K562 (cell line): ENCODE data around the gene CHRM4. TPM values are rescaled to one million over a fixed set of nuclear protein-coding genes. Genes with fewer than 3 reads are reported as not detected.

Experiments used
- ATAC-seq: fragments of 200-7000 bp; cut with Tn5 transposase; 3 replicates; pipeline ENCODE4 v1.9.1; 2020; ENCODE audit warnings: moderate library complexity
- BruUV-seq: library from RNA; stranded (reverse); fragments of 400-500 nt; replicated peaks from 2 replicates; lab custom pipeline; 2021; lab: Mats Ljungman, UMichigan
- CTCF ChIA-PET: fragments of 300-600 bp; formaldehyde crosslinking; extraction: SDS; loops from one replicate; lab custom pipeline; 2021; ENCODE audit warnings: low intra/inter-chr PET ratio; lab: Yijun Ruan, JAX
- POLR2A ChIA-PET: fragments of 300-600, 350-650 bp; sonication (Branson Sonifier 250); formaldehyde crosslinking; extraction: SDS; loops from one replicate; lab custom pipeline; 2021; ENCODE audit warnings: antibody characterized with exemption, inconsistent platforms; lab: Yijun Ruan, JAX
- DNase-seq, 4 experiments: peaks; one replicate each; pipeline versions ENCODE4 v3.0.0 to v3.0.0-alpha.2; 2011 to 2018; ENCODE audit warnings: low spot score in 3 of 4, mixed read lengths in 3 of 4; ENCODE audit errors: extremely low read depth in 1 of 4
- FAIRE-seq: peaks from 2 replicates; lab custom pipeline; 2011; peaks lifted over from hg19 to GRCh38; lab: Jason Lieb, UNC
- H2AFZ ChIP-seq: 2 replicates; pipeline ENCODE4 v1.6.0; 2011; ENCODE audit warnings: low read depth, low read length, control low read depth, inconsistent platforms
- H3K27ac ChIP-seq: fragments of 200-600 bp; 3 replicates; pipeline ENCODE4 v1.8.0; 2011; ENCODE audit warnings: low read depth, mild to moderate bottlenecking, control low read depth, inconsistent platforms, low read length, moderate library complexity, mixed read lengths; ENCODE audit errors: extremely low read depth
- H3K27me3 ChIP-seq, 2 experiments: fragments of 300-600 bp in 1 of 2; 2 replicates in 1 of 2; 3 replicates in 1 of 2; pipeline versions ENCODE4 v1.6.0 to v1.8.0; 2011; ENCODE audit warnings: inconsistent platforms in 2 of 2, low read length in 2 of 2, mild to moderate bottlenecking in 1 of 2, mixed read lengths in 1 of 2, moderate library complexity in 1 of 2; ENCODE audit not compliant: control insufficient read depth in 2 of 2, insufficient read depth in 2 of 2
- H3K36me3 ChIP-seq: fragments of 300-600 bp; 3 replicates; pipeline ENCODE4 v1.8.0; 2011; ENCODE audit warnings: mild to moderate bottlenecking, low read length, inconsistent platforms; ENCODE audit not compliant: control insufficient read depth, insufficient read depth
- H3K4me1 ChIP-seq, 2 experiments: fragments of 200-600 bp in 1 of 2; replicated peaks in 1 of 2; 2 replicates in 1 of 2; 3 replicates in 1 of 2; pipeline versions ENCODE4 v1.5.1 to v1.8.0; 2011; ENCODE audit warnings: inconsistent platforms in 2 of 2, low read length in 2 of 2, mild to moderate bottlenecking in 1 of 2, mixed read lengths in 1 of 2, moderate library complexity in 1 of 2; ENCODE audit not compliant: control insufficient read depth in 2 of 2, insufficient read depth in 2 of 2
- H3K4me2 ChIP-seq: 2 replicates; pipeline ENCODE4 v1.6.1; 2011; ENCODE audit warnings: low read length, control low read depth, inconsistent platforms, mixed read lengths; ENCODE audit not compliant: insufficient read depth
- H3K4me3 ChIP-seq: fragments of 200-600 bp; sonication (generic), shearing (Covaris generic); 2 replicates; pipeline ENCODE4 v1.5.1; 2016; ENCODE audit warnings: control low read depth, inconsistent platforms
- H3K79me2 ChIP-seq: fragments of 200-600 bp; 3 replicates; pipeline ENCODE4 v1.8.0; 2011; ENCODE audit warnings: low read length, inconsistent platforms; ENCODE audit not compliant: control insufficient read depth, insufficient read depth
- H3K9ac ChIP-seq, 2 experiments: 2 replicates each; pipeline versions ENCODE4 v1.6.0 to v1.6.1; 2011; ENCODE audit warnings: low read depth in 2 of 2, low read length in 2 of 2, control low read depth in 1 of 2, inconsistent platforms in 1 of 2, mild to moderate bottlenecking in 1 of 2, mixed read lengths in 1 of 2; ENCODE audit not compliant: insufficient read depth in 1 of 2
- H3K9me1 ChIP-seq: one replicate; pipeline ENCODE4 v1.6.0; 2011; ENCODE audit warnings: inconsistent platforms, mild to moderate bottlenecking, low read length, moderate library complexity; ENCODE audit not compliant: control insufficient read depth, insufficient read depth
- H3K9me3 ChIP-seq: replicated peaks from 2 replicates; pipeline ENCODE4 v1.5.1; 2011; ENCODE audit warnings: low read depth, low read length, inconsistent platforms; ENCODE audit not compliant: control insufficient read depth, insufficient read depth
- H4K20me1 ChIP-seq: replicated peaks from 2 replicates; pipeline ENCODE4 v1.6.1; 2011; ENCODE audit warnings: low read length, inconsistent platforms, mixed read lengths; ENCODE audit not compliant: control insufficient read depth, insufficient read depth
- BRD9 ChIP-seq: fragments of 450-650 bp; IDR thresholded peaks from 2 replicates; pipeline ENCODE4 v1.6.1; 2018; ENCODE audit warnings: low read depth; ENCODE audit not compliant: partially characterized antibody
- EGR1 ChIP-seq: fragments of 450-650 bp; conservative IDR thresholded peaks from 2 replicates; pipeline ENCODE4 v1.6.1; 2017; ENCODE audit warnings: mild to moderate bottlenecking
- NEUROD1 ChIP-seq: fragments of 150-350 bp; IDR thresholded peaks from 2 replicates; pipeline ENCODE4 v1.6.1; 2014; ENCODE audit warnings: borderline replicate concordance, low read length, low read depth; ENCODE audit not compliant: partially characterized antibody
- POLR2G ChIP-seq: fragments of 200-400 bp; formaldehyde crosslinking; IDR thresholded peaks from 2 replicates; pipeline ENCODE4 v1.6.1; 2017; ENCODE audit warnings: low read depth, mild to moderate bottlenecking, antibody characterized with exemption, low read length, moderate library complexity
- TCFL5 ChIP-seq: fragments of 250-450 bp; sonication (Bioruptor Pico); conservative IDR thresholded peaks from 2 replicates; pipeline ENCODE4 v1.6.1; 2021; ENCODE audit warnings: mild to moderate bottlenecking, moderate library complexity, matching md5 sums
- ZNF212 ChIP-seq: fragments of 450-650 bp; formaldehyde crosslinking; IDR thresholded peaks from 2 replicates; pipeline ENCODE4 v1.4.0; 2020; ENCODE audit warnings: mild to moderate bottlenecking
- ZNF561 ChIP-seq: fragments of 450-650 bp; formaldehyde crosslinking; conservative IDR thresholded peaks from 2 replicates; pipeline ENCODE4 v1.4.0; 2020; ENCODE audit warnings: mild to moderate bottlenecking, moderate library complexity
- WGBS: fragments of 100-300 bp; shearing (Covaris generic); methylation state at CpG from one replicate; pipeline ENCODE4 v1.1.6; 2016; ENCODE audit warnings: low coverage, mixed read lengths; ENCODE audit not compliant: insufficient coverage; ENCODE audit errors: missing lambda C conversion rate; 5-methylcytosine and 5-hydroxymethylcytosine counted together
- in situ Hi-C: fragments of 300-500 bp; cut with MboI; formaldehyde crosslinking; loops from 4 replicates; pipeline ENCODE4 v1.15.0; 2018; ENCODE audit warnings: inconsistent platforms, mixed read lengths
- intact Hi-C: fragments of 100-400 bp; cut with micrococcal nuclease; formaldehyde crosslinking; loops from 2 replicates; pipeline ENCODE4 v1.14.2; 2022
- polyA plus RNA-seq, 8 experiments: library from polyadenylated mRNA; depleted of rRNA in 4 of 8; stranded (reverse) in 5 of 8; unstranded in 3 of 8; fragments of >200 nt; fragmentation: Nextera tagmentation in 2 of 8; fragmentation: Illumina TruSeq in 1 of 8; extraction: Ambion mirVana in 2 of 8; extraction: Trizol in 1 of 8; gene quantifications; 2 replicates each; pipeline versions ENCODE4 v1.2.1 to v1.2.3, GENCODE V29; 2011 to 2014; ENCODE audit warnings: inconsistent platforms in 1 of 8, missing spikeins in 1 of 8
- total RNA-seq, 7 experiments: library from RNA; depleted of rRNA in 6 of 7; stranded (reverse); fragments of >200 nt in 6 of 7; fragmentation: Illumina TruSeq in 2 of 7; extraction: Trizol in 2 of 7; gene quantifications; 2 replicates each; pipeline versions ENCODE4 v1.2.1 to v1.2.3, GENCODE V29; 2011 to 2021; ENCODE audit warnings: low replicate concordance in 1 of 7
- TF ChIP-seq, protein P1 (sequence below): fragments of 250-450 bp; sonication (Bioruptor Pico); IDR thresholded peaks from 2 replicates; pipeline ENCODE4 v1.8.0; 2021; ENCODE audit warnings: mild to moderate bottlenecking, moderate library complexity
- TF ChIP-seq, protein P2 (sequence below): conservative IDR thresholded peaks from 2 replicates; pipeline ENCODE4 v1.6.1; 2011; ENCODE audit warnings: low read depth, mild to moderate bottlenecking, low read length; ENCODE audit not compliant: control insufficient read depth
- TF ChIP-seq, protein P3 (sequence below), 2 experiments: fragments of 450-650 bp; IDR thresholded peaks; 2 replicates each; pipeline ENCODE4 v1.6.1; 2016
- TF ChIP-seq, protein P4 (sequence below), 2 experiments: IDR thresholded peaks; 2 replicates each; pipeline ENCODE4 v1.6.1; 2011; ENCODE audit warnings: borderline replicate concordance in 1 of 2, control low read depth in 1 of 2, low read depth in 1 of 2, low read length in 1 of 2, mild to moderate bottlenecking in 1 of 2, mixed read lengths in 1 of 2, moderate library complexity in 1 of 2; ENCODE audit not compliant: insufficient read depth in 1 of 2, insufficient read length in 1 of 2, poor library complexity in 1 of 2, severe bottlenecking in 1 of 2; ENCODE audit errors: extremely low read depth in 1 of 2

CHRM4 gene
- total and polyA plus RNA-seq, 9 of the 15 experiments (the other 6 are each of a cell fraction or from before 2014, with no cell fraction given) = 0.22 to 1.3 (median 0.40) TPM; not detected in 2

DNA sequence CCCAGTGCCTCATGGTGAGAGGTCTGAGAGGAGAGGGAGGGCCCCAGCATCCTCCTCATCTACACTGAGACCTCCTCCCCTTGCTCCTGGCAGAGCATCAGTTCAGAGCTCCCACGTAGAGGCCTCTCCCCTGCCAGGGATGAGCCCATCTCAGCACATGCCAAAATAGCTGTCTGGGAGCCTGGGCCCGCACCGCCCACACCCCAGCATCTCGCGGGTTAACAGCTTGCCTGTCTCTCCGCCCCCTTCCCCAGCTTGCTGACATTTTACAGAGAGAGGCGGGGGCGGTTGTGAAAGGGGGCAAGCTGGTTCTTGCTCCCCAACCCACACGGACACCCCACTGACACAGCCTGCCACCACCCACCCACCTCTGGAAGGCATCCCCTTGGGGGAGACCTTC is 37.9 kb downstream of the CHRM4 start:
- in situ Hi-C loops (no loop called here), intact Hi-C loops (loop anchor here (2.0 kb wide), 1 partner anchor 27 kb away; the partner anchor contains the start of gene MDK)
- TF ChIP-seq EGR1 (peak; percentile 79), ZNF212 (CRISPR knock-in tag) (no peak), POLR2G (peak; percentile 40; the same call in 1 of the 2 replicates), BRD9 (no peak), NEUROD1 (no peak), ZNF561 (CRISPR knock-in tag) (no peak), TCFL5 (no peak)
- TF ChIP-seq, protein P1, sequence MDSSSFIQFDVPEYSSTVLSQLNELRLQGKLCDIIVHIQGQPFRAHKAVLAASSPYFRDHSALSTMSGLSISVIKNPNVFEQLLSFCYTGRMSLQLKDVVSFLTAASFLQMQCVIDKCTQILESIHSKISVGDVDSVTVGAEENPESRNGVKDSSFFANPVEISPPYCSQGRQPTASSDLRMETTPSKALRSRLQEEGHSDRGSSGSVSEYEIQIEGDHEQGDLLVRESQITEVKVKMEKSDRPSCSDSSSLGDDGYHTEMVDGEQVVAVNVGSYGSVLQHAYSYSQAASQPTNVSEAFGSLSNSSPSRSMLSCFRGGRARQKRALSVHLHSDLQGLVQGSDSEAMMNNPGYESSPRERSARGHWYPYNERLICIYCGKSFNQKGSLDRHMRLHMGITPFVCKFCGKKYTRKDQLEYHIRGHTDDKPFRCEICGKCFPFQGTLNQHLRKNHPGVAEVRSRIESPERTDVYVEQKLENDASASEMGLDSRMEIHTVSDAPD = no peak
- TF ChIP-seq, protein P2, sequence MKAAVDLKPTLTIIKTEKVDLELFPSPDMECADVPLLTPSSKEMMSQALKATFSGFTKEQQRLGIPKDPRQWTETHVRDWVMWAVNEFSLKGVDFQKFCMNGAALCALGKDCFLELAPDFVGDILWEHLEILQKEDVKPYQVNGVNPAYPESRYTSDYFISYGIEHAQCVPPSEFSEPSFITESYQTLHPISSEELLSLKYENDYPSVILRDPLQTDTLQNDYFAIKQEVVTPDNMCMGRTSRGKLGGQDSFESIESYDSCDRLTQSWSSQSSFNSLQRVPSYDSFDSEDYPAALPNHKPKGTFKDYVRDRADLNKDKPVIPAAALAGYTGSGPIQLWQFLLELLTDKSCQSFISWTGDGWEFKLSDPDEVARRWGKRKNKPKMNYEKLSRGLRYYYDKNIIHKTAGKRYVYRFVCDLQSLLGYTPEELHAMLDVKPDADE = no peak
- TF ChIP-seq, protein P3, sequence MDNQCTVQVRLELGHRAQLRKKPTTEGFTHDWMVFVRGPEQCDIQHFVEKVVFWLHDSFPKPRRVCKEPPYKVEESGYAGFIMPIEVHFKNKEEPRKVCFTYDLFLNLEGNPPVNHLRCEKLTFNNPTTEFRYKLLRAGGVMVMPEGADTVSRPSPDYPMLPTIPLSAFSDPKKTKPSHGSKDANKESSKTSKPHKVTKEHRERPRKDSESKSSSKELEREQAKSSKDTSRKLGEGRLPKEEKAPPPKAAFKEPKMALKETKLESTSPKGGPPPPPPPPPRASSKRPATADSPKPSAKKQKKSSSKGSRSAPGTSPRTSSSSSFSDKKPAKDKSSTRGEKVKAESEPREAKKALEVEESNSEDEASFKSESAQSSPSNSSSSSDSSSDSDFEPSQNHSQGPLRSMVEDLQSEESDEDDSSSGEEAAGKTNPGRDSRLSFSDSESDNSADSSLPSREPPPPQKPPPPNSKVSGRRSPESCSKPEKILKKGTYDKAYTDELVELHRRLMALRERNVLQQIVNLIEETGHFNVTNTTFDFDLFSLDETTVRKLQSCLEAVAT (IDR thresholded peaks at IDR 0.05) = no peak
- TF ChIP-seq, protein P4, sequence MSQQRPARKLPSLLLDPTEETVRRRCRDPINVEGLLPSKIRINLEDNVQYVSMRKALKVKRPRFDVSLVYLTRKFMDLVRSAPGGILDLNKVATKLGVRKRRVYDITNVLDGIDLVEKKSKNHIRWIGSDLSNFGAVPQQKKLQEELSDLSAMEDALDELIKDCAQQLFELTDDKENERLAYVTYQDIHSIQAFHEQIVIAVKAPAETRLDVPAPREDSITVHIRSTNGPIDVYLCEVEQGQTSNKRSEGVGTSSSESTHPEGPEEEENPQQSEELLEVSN (IDR thresholded peaks at IDR 0.05; ENCODE audit: borderline replicate concordance in 1 of 2, extremely low read depth in 1 of 2, insufficient read depth in 1 of 2, insufficient read length in 1 of 2, low read depth in 1 of 2, low read length in 1 of 2, poor library complexity in 1 of 2, severe bottlenecking in 1 of 2) = no peak
- Histone ChIP-seq H3K4me1 (peaks cover 35 to 53% of the 10 kb centered on the region in 2 experiments), H3K4me3 (no peak overlapping the region), H3K27me3 (no peaks in the 10 kb centered on the region), H2AFZ (no peak overlapping the region), H3K36me3 (peaks cover 66% of the 10 kb centered on the region; the same call in 2 of the 3 replicates), H3K9me1 (peaks cover 4% of the 10 kb centered on the region), H3K9me3 (no peaks in the 10 kb centered on the region), H3K4me2 (no peak overlapping the region), H3K27ac (no peak overlapping the region), H3K9ac (peak overlapping the region in 1 of 2 experiments; percentile 65; a peak in 2 of 4 replicates), H4K20me1 (peaks cover 13% of the 10 kb centered on the region), H3K79me2 (peaks cover 80% of the 10 kb centered on the region)
- no peak for DNase-seq
- ATAC-seq = no peak
- BruUV-seq = no TSS peak
- CTCF ChIA-PET = no interaction called here
- POLR2A ChIA-PET = interaction anchor here (0.9 to 1.5 kb wide), 3 partner anchors 12 to 36 kb away, joined by 3 to 4 read pairs (median 3); no protein-coding TSS in a partner anchor
- WGBS = 76% methylated on average over 9 of the region's 9 CpGs
- FAIRE-seq = no peak
